Cardiac muscle cell (in vitro differentiated cells and primary cell): ENCODE results near the gene SMIM21. TPM values are rescaled to one million over a fixed set of nuclear protein-coding genes. Genes with fewer than 3 reads are reported as not detected.

ENCODE experiments used
- DNase-seq, 2 donors: peaks; one replicate each; pipeline versions ENCODE4 v3.0.0 to v3.0.0-alpha.2; 2010 to 2017; ENCODE audit warnings: low read depth in 1 of 2, low spot score in 1 of 2
- H3K27ac ChIP-seq: fragments of 200-600 bp; sonication (generic); 2 replicates; pipeline ENCODE4 v1.5.1; 2016
- H3K27me3 ChIP-seq: fragments of 200-600 bp; sonication (generic); 2 replicates; pipeline ENCODE4 v1.6.0; 2016; ENCODE audit warnings: control low read depth
- H3K36me3 ChIP-seq: fragments of 200-600 bp; sonication (generic); 2 replicates; pipeline ENCODE4 v1.5.1; 2016; ENCODE audit warnings: control low read depth
- H3K4me1 ChIP-seq: fragments of 200-600 bp; sonication (generic); 2 replicates; pipeline ENCODE4 v1.8.1; 2017; ENCODE audit warnings: low read depth, mild to moderate bottlenecking, mixed run types
- H3K4me3 ChIP-seq: fragments of 200-600 bp; sonication (generic); 2 replicates; pipeline ENCODE4 v1.5.1; 2016; ENCODE audit warnings: mild to moderate bottlenecking
- H3K9me3 ChIP-seq: fragments of 200-600 bp; sonication (generic); 2 replicates; pipeline ENCODE4 v1.5.1; 2017; ENCODE audit warnings: low read depth, mild to moderate bottlenecking, control low read depth
- polyA plus RNA-seq: library from polyadenylated mRNA; unstranded; fragments of >200 nt; fragmentation: Nextera tagmentation; extraction: Ambion mirVana; gene quantifications from 2 replicates; pipeline ENCODE4 v1.2.1, GENCODE V29; 2016
- total RNA-seq: library from RNA; depleted of rRNA; stranded (reverse); fragments of >200 nt; gene quantifications from 2 replicates; pipeline ENCODE4 v1.2.3, GENCODE V29; 2016
- TF ChIP-seq, protein P1 (sequence below): IDR thresholded peaks from 2 replicates; pipeline ENCODE4 v1.5.1; 2012; ENCODE audit warnings: low read depth, mild to moderate bottlenecking, low read length

Gene SMIM21
- total and polyA plus RNA-seq, 2 experiments from 2014 or later: not detected

GRCh38 chr18:75390854-75391253 lies 36.6 kb downstream of the SMIM21 start:
- Histone ChIP-seq H3K4me3 (no peak overlapping the region), H3K9me3 (no peaks in the 10 kb centered on the region), H3K4me1 (peaks cover 7% of the 10 kb centered on the region), H3K27ac (no peak overlapping the region), H3K36me3 (no peaks in the 10 kb centered on the region), H3K27me3 (no peaks in the 10 kb centered on the region)
- TF ChIP-seq, protein P1, sequence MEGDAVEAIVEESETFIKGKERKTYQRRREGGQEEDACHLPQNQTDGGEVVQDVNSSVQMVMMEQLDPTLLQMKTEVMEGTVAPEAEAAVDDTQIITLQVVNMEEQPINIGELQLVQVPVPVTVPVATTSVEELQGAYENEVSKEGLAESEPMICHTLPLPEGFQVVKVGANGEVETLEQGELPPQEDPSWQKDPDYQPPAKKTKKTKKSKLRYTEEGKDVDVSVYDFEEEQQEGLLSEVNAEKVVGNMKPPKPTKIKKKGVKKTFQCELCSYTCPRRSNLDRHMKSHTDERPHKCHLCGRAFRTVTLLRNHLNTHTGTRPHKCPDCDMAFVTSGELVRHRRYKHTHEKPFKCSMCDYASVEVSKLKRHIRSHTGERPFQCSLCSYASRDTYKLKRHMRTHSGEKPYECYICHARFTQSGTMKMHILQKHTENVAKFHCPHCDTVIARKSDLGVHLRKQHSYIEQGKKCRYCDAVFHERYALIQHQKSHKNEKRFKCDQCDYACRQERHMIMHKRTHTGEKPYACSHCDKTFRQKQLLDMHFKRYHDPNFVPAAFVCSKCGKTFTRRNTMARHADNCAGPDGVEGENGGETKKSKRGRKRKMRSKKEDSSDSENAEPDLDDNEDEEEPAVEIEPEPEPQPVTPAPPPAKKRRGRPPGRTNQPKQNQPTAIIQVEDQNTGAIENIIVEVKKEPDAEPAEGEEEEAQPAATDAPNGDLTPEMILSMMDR: no peak
- DNase-seq: no peak

- TF ChIP-seq, protein P1: no peak
- Histone ChIP-seq H3K4me3 (no peak overlapping the region), H3K4me1 (no peaks in the 10 kb centered on the region), H3K27me3 (no peaks in the 10 kb centered on the region), H3K9me3 (no peaks in the 10 kb centered on the region), H3K27ac (no peak overlapping the region), H3K36me3 (no peaks in the 10 kb centered on the region)
- DNase-seq: no peak
Observed at GRCh38 chr18:75384144-75384543, 43.4 kb downstream of the SMIM21 start.

DNA sequence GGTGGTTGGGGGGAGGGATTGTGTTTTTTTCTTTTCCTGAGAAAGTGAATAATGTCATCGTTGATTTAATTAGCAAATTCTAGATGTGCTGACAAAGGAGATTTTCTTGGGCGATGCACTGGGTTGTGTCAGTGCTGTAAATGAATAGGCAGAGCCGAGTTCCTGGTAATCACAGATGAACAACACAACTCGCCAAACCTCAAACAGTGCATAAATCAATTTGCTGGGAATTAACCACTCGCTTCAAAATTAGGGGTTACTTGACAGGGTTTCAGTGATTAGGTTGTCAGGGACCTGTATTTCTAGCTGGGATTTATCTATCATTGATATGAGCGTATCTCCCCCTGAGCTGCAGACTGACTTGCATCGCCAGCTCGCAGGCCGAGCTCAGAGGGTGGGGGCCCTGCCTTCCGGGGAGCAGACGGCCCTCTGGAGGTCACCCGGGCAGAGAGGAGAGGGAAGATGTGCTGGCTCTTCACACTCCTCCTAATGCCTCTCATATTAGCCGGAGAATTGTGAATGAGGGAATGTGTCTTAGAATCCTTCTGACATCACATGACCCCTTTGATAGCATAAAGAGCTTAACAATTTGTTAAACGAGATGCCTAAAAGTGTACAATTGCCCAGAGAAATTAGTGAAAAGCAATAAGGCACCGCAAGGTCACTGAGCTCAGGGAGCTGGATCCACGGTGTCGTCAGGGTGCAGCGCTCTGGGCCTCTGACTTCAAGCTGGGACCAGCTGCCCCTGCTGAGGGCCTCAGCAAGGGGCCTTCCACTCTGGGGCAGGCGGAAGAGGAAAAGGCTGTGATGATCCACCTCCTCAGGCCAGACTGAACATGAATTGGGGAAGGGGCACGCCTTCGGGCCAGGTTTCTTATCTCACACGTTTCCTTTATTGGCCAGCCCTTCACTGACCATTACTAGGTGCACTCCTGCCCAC lies 48.9 kb downstream of the SMIM21 start:
- no peak overlapping the region for H3K4me3 ChIP-seq
- no peak overlapping the region for H3K27ac ChIP-seq
- TF ChIP-seq, protein P1: no peak
- DNase-seq: peak in 1 of 2 donors; percentile 13
- H3K36me3 ChIP-seq: no peaks in the 10 kb centered on the region
- H3K4me1 ChIP-seq: no peaks in the 10 kb centered on the region
- no peaks in the 10 kb centered on the region for H3K9me3 ChIP-seq
- H3K27me3 ChIP-seq: no peaks in the 10 kb centered on the region

DNA sequence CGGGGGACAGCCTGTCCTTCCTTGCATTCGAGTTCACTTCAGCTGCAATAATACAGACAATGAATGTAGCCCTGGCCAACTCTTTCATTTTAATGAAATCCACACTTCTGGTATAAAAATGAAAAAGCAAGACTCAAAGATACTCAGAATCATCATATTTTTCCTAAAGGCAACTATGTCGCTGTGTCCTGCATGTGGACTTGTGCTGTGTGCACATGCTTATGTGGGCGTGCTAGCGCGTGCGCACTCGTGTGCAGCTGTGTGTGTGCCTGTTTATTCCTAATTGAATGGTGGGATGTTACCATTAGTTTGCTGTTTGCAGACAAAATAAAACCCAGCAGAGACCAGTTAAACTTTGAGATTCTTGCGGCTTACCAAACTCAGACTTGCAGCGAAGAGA lies 49.6 kb downstream of the SMIM21 start:
- H3K4me1 ChIP-seq: no peaks in the 10 kb centered on the region
- no peaks in the 10 kb centered on the region for H3K9me3 ChIP-seq
- no peaks in the 10 kb centered on the region for H3K36me3 ChIP-seq
- no peak overlapping the region for H3K27ac ChIP-seq
- DNase-seq: no peak
- TF ChIP-seq, protein P1: no peak
- H3K4me3 ChIP-seq: no peak overlapping the region
- H3K27me3 ChIP-seq: no peaks in the 10 kb centered on the region

DNA sequence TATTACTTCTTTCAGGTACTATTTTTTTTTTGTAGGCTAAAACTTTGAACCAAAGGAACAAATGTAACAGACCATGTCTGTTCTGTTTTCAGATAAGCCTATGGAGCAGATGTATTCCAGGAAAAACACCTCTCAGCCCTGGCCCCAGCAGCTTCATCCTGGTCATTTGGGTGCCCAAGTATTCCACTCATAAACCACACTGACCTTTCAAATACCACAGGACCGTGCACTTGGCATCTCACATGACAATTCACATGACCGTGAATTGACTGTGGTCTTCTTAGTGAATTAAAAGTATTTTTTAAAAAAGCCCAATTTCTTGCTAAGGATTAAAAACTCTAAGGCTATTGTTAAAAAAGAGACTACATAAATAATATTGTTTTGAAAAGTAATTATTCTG lies 50.2 kb downstream of the SMIM21 start:
- Histone ChIP-seq H3K27me3 (no peaks in the 10 kb centered on the region), H3K4me3 (no peak overlapping the region), H3K9me3 (no peaks in the 10 kb centered on the region), H3K36me3 (no peaks in the 10 kb centered on the region), H3K27ac (no peak overlapping the region), H3K4me1 (no peaks in the 10 kb centered on the region)
- TF ChIP-seq, protein P1: no peak
- no peak for DNase-seq
